B cell (primary cell): ENCODE results near the gene LYSMD1. TPM values are rescaled to one million over a fixed set of nuclear protein-coding genes. Genes with fewer than 3 reads are reported as not detected.

Experiments used
- ATAC-seq: fragments of 200-7000 bp; cut with Tn5 transposase; one replicate; pipeline ENCODE4 v1.10.0; 2021; ENCODE audit warnings: low read depth, mild to moderate bottlenecking, moderate number of reproducible peaks, moderate library complexity
- CTCF ChIA-PET: fragments of 350-600 bp; sonication (Branson Sonifier 250); formaldehyde crosslinking; loops from one replicate; lab custom pipeline; 2021; ENCODE audit warnings: antibody characterized with exemption, inconsistent platforms; lab: Charles Lee
- POLR2A ChIA-PET: fragments of 350-600 bp; sonication (Branson Sonifier 250); formaldehyde crosslinking; loops from one replicate; lab custom pipeline; 2021; ENCODE audit warnings: antibody characterized with exemption; lab: Charles Lee
- DNase-seq: peaks from one replicate; pipeline ENCODE4 v3.0.0; 2013
- H2AFZ ChIP-seq: 2 replicates; pipeline ENCODE4 v1.6.1; 2012; ENCODE audit warnings: mild to moderate bottlenecking, low read depth, low read length; ENCODE audit not compliant: insufficient read depth, poor library complexity, severe bottlenecking
- H3K27ac ChIP-seq, 2 donors: 1 replicate in 1 of 2; 2 replicates in 1 of 2; pipeline ENCODE4 v1.5.1; 2012 to 2013; ENCODE audit warnings: low read length in 2 of 2, mild to moderate bottlenecking in 2 of 2, moderate library complexity in 1 of 2
- H3K27me3 ChIP-seq, 4 experiments: fragments of 200-600 bp in 1 of 4; sonication (generic) in 1 of 4; replicated peaks in 1 of 4; 1 replicate in 2 of 4; 2 replicates in 2 of 4; pipeline versions ENCODE4 v1.6.1 to v1.7.0; 2013 to 2016; ENCODE audit warnings: low read length in 3 of 4, mild to moderate bottlenecking in 2 of 4, mixed read lengths in 1 of 4, moderate library complexity in 1 of 4; ENCODE audit not compliant: insufficient read depth in 4 of 4, control insufficient read depth in 3 of 4; ENCODE audit errors: control extremely low read depth in 1 of 4
- H3K36me3 ChIP-seq, 2 experiments: replicated peaks in 1 of 2; 1 replicate in 1 of 2; 2 replicates in 1 of 2; pipeline versions ENCODE4 v1.6.1 to v1.7.1; 2013; ENCODE audit warnings: low read length in 1 of 2; ENCODE audit not compliant: insufficient read depth in 2 of 2, control insufficient read depth in 1 of 2; ENCODE audit errors: control extremely low read depth in 1 of 2, extremely low read depth in 1 of 2
- H3K4me1 ChIP-seq, 2 donors: fragments of 200-600 bp in 1 of 2; sonication (generic) in 1 of 2; 1 replicate in 1 of 2; 2 replicates in 1 of 2; pipeline versions ENCODE4 v1.5.1 to v1.6.1; 2013 to 2017; ENCODE audit warnings: low read length in 2 of 2; ENCODE audit not compliant: control insufficient read depth in 2 of 2, insufficient read depth in 2 of 2
- H3K4me2 ChIP-seq: replicated peaks from 2 replicates; pipeline ENCODE3; 2012; ENCODE audit warnings: mild to moderate bottlenecking, low read depth, low read length; ENCODE audit not compliant: poor library complexity, severe bottlenecking
- H3K4me3 ChIP-seq, 5 experiments: fragments of 200-600 bp in 1 of 5; sonication (generic) in 1 of 5; 1 replicate in 3 of 5; 2 replicates in 2 of 5; pipeline versions ENCODE4 v1.5.1 to v1.7.0; 2011 to 2016; ENCODE audit warnings: low read length in 4 of 5, mild to moderate bottlenecking in 4 of 5, low read depth in 2 of 5, control low read depth in 1 of 5, moderate library complexity in 1 of 5; ENCODE audit not compliant: insufficient read depth in 1 of 5; ENCODE audit errors: control extremely low read depth in 1 of 5, extremely low read depth in 1 of 5
- H3K79me2 ChIP-seq: fragments of 200-600 bp; sonication (generic); one replicate; pipeline ENCODE4 v1.6.0; 2016; ENCODE audit warnings: low read length; ENCODE audit not compliant: control insufficient read depth, insufficient read depth
- H3K9ac ChIP-seq: fragments of 200-600 bp; sonication (generic); 2 replicates; pipeline ENCODE4 v1.6.1; 2017; ENCODE audit warnings: mild to moderate bottlenecking, low read length, moderate library complexity
- H3K9me3 ChIP-seq, 3 donors: one replicate each; pipeline versions ENCODE4 v1.6.1 to v1.7.1; 2013; ENCODE audit warnings: low read length in 2 of 3; ENCODE audit not compliant: control insufficient read depth in 2 of 3, insufficient read depth in 1 of 3; ENCODE audit errors: control extremely low read depth in 1 of 3
- H4K20me1 ChIP-seq: 2 replicates; pipeline ENCODE4 v1.6.0; 2012; ENCODE audit warnings: mild to moderate bottlenecking, low read length; ENCODE audit not compliant: insufficient read depth, control insufficient read depth, poor library complexity, severe bottlenecking
- H3K27ac Mint-ChIP-seq: one replicate; pipeline ENCODE4 v1.8.0; 2021; ENCODE audit warnings: mixed read lengths
- H3K27me3 Mint-ChIP-seq: one replicate; pipeline ENCODE4 v1.8.0; 2021; ENCODE audit warnings: mixed read lengths
- H3K4me1 Mint-ChIP-seq: one replicate; pipeline ENCODE4 v1.8.0; 2021; ENCODE audit warnings: mixed read lengths
- H3K4me3 Mint-ChIP-seq: one replicate; pipeline ENCODE4 v1.8.0; 2021; ENCODE audit warnings: mixed read lengths
- H3K9me3 Mint-ChIP-seq: one replicate; pipeline ENCODE4 v1.8.0; 2022; ENCODE audit warnings: mixed read lengths; ENCODE audit not compliant: insufficient read depth
- EZH2 ChIP-seq: IDR thresholded peaks from 2 replicates; pipeline ENCODE4 v1.6.1; 2012; ENCODE audit warnings: borderline replicate concordance, low read depth, mild to moderate bottlenecking, moderate library complexity, low read length; ENCODE audit not compliant: insufficient read depth, poor library complexity, severe bottlenecking
- WGBS: methylation state at CpG from one replicate; pipeline ENCODE4 v1.1.5; 2013; ENCODE audit warnings: missing lambda C conversion rate; ENCODE audit not compliant: insufficient coverage; 5-methylcytosine and 5-hydroxymethylcytosine counted together
- intact Hi-C: fragments of 100-400 bp; cut with micrococcal nuclease; formaldehyde crosslinking; loops from one replicate; pipeline ENCODE4 v1.10.0; 2022
- polyA plus RNA-seq: library from polyadenylated mRNA; depleted of rRNA; stranded (reverse); fragments of >200 nt; gene quantifications from 2 replicates; pipeline ENCODE4 v1.2.3, GENCODE V29; 2012
- total RNA-seq, 2 donors: library from RNA; stranded (reverse); fragments of 120-200 nt in 1 of 2; gene quantifications; 1 replicate in 1 of 2; 2 replicates in 1 of 2; pipeline versions ENCODE4 v1.2.3 to v1.2.4, GENCODE V29; 2013 to 2022
- TF ChIP-seq, protein P1 (sequence below): fragments of 200-600 bp; IDR thresholded peaks from one replicate; pipeline ENCODE4 v1.8.0; 2022; ENCODE audit warnings: antibody characterized with exemption, mild to moderate bottlenecking

Gene LYSMD1
- total and polyA plus RNA-seq, 2 donors (not counting 1 experiment from before 2014, with no cell fraction given) = 1.4 to 5.8 TPM

DNA sequence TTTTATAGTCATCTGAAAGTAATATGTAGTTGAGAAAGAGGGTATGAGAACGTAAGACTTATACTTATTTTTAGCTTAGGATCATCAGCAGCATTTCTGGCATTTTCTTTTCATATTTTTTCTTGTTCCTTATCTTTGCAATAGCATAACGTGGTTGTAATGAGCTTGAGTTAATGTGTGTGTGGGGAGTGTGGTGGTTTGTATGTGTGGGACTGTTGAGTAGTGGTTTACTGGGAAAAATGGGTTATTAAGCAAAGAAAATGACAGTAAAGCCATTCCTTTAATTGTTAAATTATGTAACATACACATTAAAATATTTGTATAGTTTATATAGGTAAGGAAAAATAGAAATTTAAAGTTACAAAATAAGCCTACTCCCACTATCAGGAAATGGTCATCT lies 47.9 kb upstream of the LYSMD1 start:
- Histone ChIP-seq H3K36me3 (peaks cover 3 to 33% of the 10 kb centered on the region in 2 experiments), H3K9ac (no peak overlapping the region), H3K4me3 (no peak overlapping the region), H3K27me3 (no peaks in the 10 kb centered on the region), H2AFZ (no peak overlapping the region), H3K27ac (no peak overlapping the region), H3K9me3 (no peaks in the 10 kb centered on the region), H3K79me2 (peaks cover 94% of the 10 kb centered on the region), H3K4me2 (no peak overlapping the region), H4K20me1 (peaks cover 20% of the 10 kb centered on the region), H3K4me1 (no peaks in the 10 kb centered on the region)
- WGBS = no CpG with 5 or more reads among the region's 2 CpGs
- intact Hi-C loops = no loop called here
- peak overlapping the region; percentile 63 for H3K27ac Mint-ChIP-seq
- H3K4me1 Mint-ChIP-seq = peaks cover 18% of the 10 kb centered on the region
- ChIA-PET CTCF (interaction anchor here (0.6 kb wide), 1 partner anchor 91 kb away, joined by 3 read pairs; no protein-coding TSS in a partner anchor), POLR2A (no interaction called here)
- ATAC-seq (no peak), DNase-seq (no peak)
- H3K4me3 Mint-ChIP-seq = no peak overlapping the region
- no peaks in the 10 kb centered on the region for H3K27me3 Mint-ChIP-seq
- TF ChIP-seq, protein P1, sequence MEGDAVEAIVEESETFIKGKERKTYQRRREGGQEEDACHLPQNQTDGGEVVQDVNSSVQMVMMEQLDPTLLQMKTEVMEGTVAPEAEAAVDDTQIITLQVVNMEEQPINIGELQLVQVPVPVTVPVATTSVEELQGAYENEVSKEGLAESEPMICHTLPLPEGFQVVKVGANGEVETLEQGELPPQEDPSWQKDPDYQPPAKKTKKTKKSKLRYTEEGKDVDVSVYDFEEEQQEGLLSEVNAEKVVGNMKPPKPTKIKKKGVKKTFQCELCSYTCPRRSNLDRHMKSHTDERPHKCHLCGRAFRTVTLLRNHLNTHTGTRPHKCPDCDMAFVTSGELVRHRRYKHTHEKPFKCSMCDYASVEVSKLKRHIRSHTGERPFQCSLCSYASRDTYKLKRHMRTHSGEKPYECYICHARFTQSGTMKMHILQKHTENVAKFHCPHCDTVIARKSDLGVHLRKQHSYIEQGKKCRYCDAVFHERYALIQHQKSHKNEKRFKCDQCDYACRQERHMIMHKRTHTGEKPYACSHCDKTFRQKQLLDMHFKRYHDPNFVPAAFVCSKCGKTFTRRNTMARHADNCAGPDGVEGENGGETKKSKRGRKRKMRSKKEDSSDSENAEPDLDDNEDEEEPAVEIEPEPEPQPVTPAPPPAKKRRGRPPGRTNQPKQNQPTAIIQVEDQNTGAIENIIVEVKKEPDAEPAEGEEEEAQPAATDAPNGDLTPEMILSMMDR = no peak
- no peak for TF ChIP-seq EZH2
- H3K9me3 Mint-ChIP-seq = no peaks in the 10 kb centered on the region

DNA sequence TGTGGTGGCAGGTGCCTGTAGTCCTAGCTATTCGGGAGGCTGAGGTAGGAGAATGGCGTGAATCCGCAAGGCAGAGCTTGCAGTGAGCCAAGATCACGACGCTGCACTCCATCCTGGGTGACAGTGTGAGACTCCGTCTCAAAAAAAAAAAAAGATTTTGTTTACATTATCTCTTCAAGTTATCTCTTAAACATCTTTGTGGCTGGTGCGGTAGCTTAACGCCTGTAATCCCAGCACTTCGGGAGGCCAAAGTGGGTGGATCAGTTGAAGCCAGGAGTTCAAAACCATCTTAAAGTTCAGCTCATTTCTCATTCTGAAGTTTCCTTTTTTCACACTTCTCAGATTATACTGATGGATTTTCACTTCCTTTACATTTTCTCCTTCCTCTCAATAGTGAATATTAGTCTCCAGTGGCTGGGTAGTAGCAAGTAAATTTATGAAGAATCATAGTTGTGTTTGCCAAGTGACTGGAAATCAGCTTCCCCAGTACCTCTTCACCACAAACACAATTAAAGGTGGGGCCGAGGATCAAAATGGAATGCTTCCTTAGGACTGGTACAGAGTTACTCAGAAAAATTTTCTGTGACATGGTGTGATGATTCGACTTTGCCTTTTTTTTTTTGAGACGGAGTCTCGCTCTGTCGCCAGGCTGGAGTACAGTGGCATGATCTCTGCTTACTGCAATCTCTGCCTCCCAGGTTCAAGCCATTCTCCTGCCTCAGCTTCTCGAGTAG lies 46.4 kb upstream of the LYSMD1 start:
- ChIA-PET CTCF (interaction anchor here (1.4 kb wide), 1 partner anchor 113 kb away, joined by 3 read pairs; no protein-coding TSS in a partner anchor), POLR2A (interaction anchor here (0.6 kb wide), 1 partner anchor 42 kb away, joined by 3 read pairs; the partner anchor contains the start of gene PSMD4)
- intact Hi-C loops = no loop called here

More for the DNA sequence above, 46.4 kb upstream of the LYSMD1 start:
- Histone ChIP-seq H3K4me1 (no peaks in the 10 kb centered on the region), H3K9ac (no peak overlapping the region), H3K9me3 (no peaks in the 10 kb centered on the region), H3K27ac (no peak overlapping the region), H3K4me3 (no peak overlapping the region), H3K79me2 (peaks cover 94% of the 10 kb centered on the region), H3K27me3 (no peaks in the 10 kb centered on the region), H3K4me2 (no peak overlapping the region), H3K36me3 (peaks cover 2 to 34% of the 10 kb centered on the region in 2 experiments), H4K20me1 (peaks cover 7% of the 10 kb centered on the region), H2AFZ (no peak overlapping the region)
- H3K27ac Mint-ChIP-seq = no peak overlapping the region
- no peak for ATAC-seq
- no peak overlapping the region for H3K4me3 Mint-ChIP-seq
- peaks cover 16% of the 10 kb centered on the region for H3K4me1 Mint-ChIP-seq
- 100% methylated on average over 5 of the region's 15 CpGs for WGBS
- H3K9me3 Mint-ChIP-seq = no peaks in the 10 kb centered on the region
- no peak for TF ChIP-seq EZH2
- TF ChIP-seq, protein P1 = no peak
- no peak for DNase-seq
- no peaks in the 10 kb centered on the region for H3K27me3 Mint-ChIP-seq
